ENCODE measurements around the gene RAVER1. TPM values are rescaled to one million over a fixed set of nuclear protein-coding genes. Genes with fewer than 3 reads are reported as not detected.

Gene RAVER1
- total and polyA plus RNA-seq, 9 of the 15 experiments (the other 6 are each of a cell fraction or from before 2014, with no cell fraction given), result 0.06 to 113 (median 7.0) TPM

- TF ChIP-seq CEBPZ (IDR thresholded peaks at IDR 0.05; ENCODE audit: borderline replicate concordance, low read depth, low read length) (no peak), JUNB (CRISPR knock-in tag; conservative IDR thresholded peaks at IDR 0.05) (no peak), ZNF395 (CRISPR knock-in tag; IDR thresholded peaks at IDR 0.05) (peak; percentile 71; the same call in 1 of the 2 replicates), CCNT2 (IDR thresholded peaks at IDR 0.05; ENCODE audit: borderline replicate concordance, extremely low read depth, insufficient read length, low read depth, low read length) (peak; percentile 88), ZBTB40 (IDR thresholded peaks at IDR 0.05) (peak; percentile 78), ZBTB40 (CRISPR knock-in tag; IDR thresholded peaks at IDR 0.05) (no peak), ZKSCAN1 (IDR thresholded peaks at IDR 0.05; ENCODE audit: low read depth, low read length) (peak; percentile 1), SIX5 (IDR thresholded peaks at IDR 0.05; ENCODE audit: borderline replicate concordance in 1 of 2, insufficient read depth in 1 of 2, low read depth in 1 of 2, low read length in 2 of 2) (no peak), ZFPM2 (CRISPR knock-in tag; IDR thresholded peaks at IDR 0.05) (no peak), MTA3 (IDR thresholded peaks at IDR 0.05; ENCODE audit: borderline replicate concordance) (peak; percentile 92), CAMTA2 (CRISPR knock-in tag; conservative IDR thresholded peaks at IDR 0.05) (no peak), ZNF197 (CRISPR knock-in tag; IDR thresholded peaks at IDR 0.05; ENCODE audit: low read depth) (no peak)
Measured at GRCh38 chr19:10299545-10300458, 33.5 kb downstream of the RAVER1 start (continued).

Data from K562 (cell line).